HG02642 (cell line): Measurements from ENCODE around the gene CYP27C1.

Source experiments
- ATAC-seq: cut with Tn5 transposase; IDR thresholded peaks from one replicate; pipeline ENCODE4 v1.9.1; 2021; ENCODE audit warnings: mild to moderate bottlenecking; ENCODE audit not compliant: unreplicated experiment, poor library complexity

Gene CYP27C1

DNA sequence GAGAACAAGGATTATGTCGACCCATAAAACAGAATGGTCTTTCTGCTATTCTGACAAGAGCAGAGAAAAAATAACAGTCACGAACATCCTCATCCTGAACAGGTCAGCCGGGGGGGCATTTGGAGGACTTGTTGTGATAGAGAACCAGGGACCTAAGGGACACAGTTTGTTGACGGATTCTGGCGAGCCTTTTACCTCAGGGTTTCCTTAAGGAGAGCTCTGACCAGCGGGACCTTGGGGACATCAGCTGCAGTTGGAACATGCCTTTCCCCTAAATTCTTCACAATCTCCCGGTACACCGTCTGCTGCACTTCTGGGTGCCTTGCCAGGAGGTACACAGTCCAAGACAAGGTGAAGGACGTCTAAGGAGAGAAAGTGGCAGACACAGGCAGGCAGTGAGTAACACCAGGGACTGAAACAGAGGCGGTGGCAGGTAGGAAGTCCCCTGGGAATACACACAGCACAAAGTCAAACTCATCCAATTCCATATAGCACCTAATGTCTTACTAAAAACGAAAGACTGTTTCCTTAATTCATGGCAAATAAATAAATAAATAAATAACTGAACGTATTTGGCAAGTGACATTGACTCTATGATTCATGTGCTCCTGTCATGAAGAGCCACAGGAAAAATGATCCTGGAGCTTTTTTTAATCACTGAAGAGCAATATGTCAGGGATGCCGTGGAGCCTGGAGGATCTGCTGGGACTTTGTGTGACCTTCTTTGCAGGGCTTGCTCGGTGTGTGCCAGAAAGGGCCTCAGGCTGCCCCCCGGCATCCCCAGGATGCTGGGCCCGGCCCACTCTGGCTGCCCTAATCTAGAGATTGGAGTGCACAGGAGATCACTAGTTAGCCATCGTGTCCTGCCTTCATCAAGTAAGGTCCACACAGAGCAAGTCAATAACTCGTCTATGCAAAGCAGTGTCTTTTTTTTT, 24.7 kb downstream of the CYP27C1 start:
- ATAC-seq = no peak

DNA sequence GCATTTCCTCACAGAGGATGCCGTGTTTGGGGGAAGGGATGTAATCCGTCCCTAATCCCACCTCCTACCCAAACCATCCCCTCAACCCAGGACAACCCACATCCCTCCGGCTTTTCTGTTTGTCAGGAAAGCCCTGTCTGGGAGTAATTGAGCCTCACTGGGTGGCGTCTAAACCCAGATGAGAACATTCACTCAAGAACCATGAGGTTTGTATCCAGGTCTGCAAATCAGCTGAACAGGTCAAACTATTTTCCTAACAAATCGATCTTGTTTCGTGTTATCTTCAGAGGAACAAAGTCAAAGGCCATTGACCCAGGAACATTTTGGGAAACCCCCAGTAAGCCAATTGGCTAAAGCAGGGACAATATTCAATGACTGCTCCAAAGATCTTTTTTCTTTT, 25.7 kb downstream of the CYP27C1 start:
- no peak for ATAC-seq

DNA sequence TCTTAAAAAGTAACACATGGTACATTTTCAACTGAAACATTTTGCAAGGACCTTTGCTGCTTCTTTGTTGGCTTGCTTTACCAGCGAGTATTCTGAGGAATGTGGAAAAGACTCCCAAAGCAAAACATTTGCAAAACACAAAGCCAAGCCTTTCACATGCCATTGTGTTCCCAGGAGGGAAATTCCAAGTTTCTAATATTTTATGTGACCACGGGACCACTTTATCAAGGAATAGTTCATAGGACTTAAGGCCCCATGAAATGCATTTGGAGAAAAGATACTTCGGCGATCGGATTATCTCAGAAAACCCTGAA, 26.2 kb downstream of the CYP27C1 start:
- no peak for ATAC-seq

DNA sequence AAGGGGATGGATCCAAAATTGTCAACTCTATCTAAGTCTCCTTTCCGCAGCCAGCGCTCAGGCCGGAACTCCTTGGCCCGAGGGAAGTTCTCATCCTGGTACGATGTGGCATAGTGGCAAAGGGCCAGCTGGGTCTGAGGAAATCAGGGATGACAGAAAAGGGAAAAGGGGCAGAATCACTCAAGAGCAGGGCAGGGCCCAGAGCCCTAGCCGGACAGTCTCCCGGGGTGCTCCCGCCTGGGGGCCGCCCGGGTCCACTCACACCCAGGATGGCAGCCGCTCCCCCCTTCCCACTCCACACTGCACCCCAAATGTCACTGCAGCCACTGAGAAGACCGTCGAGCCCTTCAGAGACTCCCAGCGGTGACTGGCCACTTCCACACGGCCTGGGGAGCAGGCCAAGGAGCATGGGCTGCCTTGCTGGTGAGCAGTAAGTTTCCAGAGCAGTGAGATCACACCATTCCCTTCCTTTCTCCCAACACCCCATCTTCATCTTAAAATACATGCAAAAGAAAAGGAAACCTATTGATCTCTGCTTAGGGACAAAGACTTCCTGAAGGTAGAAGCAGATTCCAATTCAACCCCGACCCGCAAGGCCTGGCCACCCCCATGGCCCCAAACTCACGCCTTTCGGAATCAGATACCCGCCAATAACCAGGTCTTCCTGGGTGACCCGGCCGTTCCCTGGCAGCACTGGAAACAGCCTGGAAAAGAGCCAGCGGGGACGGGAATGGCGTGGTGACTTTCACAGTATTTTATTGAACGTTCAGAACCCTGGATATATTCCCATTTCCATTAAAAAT, 26.7 kb downstream of the CYP27C1 start:
- no peak for ATAC-seq

DNA sequence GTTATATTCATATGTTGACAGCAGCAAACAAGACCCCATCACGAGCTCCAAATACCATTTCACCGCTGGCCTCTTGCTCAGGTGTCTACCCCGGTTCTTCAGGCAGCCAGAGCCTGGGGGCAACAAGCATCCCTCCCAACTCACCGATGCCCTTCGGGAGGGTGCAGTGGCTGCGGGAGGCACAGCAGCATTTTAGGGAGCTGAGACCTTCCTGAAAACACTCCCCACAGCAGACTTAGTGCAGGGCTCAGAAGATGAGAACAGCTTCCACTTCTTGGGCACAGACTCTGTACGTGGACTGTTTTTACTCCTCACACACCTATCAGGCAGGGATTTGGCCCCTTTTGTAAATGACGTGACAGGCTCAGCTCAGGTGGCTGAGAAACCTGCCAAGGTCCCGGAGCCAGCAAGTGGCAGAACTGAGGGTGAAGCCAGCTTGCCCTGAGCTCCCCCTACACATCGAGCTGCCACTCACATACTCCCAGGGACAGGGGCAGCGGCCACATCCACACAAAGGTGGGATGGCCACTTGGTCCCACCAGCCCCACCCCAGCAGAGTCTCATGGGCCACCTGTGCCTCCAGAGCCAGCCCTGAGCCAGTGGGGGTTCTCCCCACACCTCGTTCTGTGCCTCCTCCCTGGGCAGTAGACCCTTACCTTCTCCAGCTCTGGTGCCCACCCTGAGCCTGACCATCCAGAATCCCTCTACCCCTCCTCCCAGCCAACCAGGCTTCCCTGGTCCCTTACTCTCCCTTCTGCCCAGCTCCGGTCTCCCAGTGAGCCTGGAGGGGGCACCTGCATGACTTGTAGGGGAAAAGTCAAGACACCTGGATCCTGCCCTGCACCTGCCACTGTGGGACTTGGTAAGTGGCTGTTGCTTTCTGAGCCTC, 28.5 kb downstream of the CYP27C1 start:
- no peak for ATAC-seq

DNA sequence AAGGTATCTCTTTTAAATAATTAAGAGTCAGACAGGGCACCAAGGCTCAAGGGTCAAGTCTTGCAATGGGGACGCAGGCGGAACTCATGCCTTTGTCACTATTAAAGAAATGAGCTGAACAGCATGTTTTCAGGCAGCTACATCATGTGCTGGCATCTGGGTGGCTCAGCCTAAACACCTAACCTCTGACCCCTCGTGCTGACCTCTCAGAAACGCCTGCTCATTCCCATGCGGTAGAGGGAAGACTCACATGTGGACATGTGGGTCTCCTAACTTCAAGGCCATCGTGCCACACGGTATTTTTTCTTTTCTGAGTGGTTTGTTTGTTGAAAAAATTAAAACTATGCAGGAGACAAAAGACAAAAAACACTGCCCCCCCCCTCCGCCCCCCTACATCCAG, 31.3 kb downstream of the CYP27C1 start:
- ATAC-seq = no peak

DNA sequence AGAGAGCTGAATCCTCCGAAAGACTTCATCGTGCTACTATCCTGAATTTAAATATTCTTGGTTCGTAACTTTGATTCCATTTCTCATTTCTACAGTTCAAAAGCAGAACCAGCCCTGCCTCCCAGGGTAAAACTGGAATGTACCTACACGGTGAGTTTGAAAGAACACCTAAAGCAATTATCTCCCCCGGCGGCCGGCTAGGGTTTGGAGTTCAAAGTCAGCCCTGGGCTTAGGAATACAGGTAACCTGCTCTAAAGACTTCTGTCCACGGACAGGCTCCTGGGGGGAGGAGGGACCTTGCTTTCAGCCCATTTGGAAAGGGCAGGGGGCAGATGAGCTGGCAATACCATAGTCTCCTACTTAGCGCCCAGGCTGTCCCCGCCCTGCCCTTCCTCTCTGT, 32.3 kb downstream of the CYP27C1 start:
- no peak for ATAC-seq

DNA sequence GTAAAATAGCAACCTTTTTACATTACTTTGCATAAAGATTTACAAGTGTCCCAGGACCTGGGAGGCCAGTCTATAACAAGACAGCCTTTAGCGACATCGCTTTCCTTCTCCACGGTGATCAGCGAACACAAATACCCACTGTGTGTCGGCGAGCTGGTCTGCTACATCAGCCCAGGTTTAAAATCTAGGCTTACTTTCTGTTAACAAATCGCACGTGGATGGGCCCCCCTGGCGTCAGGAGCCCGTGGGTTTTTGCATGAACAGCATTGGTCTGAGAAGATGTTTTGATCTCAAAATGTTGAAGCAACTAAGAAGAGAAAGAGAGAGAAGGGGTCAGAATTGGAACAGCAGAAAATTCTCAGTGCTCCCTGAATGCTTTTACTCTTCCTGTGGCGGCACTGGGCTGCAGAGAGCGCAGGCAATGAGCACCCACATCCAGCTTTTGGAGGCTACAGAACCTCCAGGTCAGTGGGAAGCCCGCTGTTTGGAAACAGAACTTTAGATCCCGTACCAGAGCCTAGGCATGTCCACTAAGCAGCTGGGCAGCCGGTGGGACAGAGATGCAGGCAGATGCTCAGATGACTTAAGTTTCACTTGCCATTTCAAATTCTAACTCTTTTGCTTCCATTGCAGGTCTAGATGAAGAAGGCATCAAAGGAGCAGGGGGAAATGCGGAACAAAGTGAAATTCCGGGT, 32.9 kb downstream of the CYP27C1 start:
- ATAC-seq = no peak

DNA sequence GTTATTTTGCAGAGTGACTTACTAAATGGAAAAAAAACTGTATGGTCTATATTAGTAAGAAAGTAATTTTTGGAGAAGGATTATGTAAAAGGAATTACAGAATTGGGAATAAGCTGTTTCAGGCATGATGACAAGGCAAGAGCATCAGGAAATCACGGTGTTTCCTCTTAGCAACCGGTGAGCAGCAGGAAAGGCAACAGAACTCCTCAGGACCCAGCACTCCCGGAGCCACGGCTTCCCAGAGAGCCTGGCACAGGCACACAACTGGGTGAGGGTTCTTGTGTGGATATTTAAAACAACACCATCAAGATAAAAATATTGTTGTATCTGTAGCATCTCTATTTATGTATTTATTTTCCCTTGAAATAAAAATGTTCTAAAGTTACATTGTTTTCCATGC, 34.4 kb downstream of the CYP27C1 start:
- no peak for ATAC-seq

DNA sequence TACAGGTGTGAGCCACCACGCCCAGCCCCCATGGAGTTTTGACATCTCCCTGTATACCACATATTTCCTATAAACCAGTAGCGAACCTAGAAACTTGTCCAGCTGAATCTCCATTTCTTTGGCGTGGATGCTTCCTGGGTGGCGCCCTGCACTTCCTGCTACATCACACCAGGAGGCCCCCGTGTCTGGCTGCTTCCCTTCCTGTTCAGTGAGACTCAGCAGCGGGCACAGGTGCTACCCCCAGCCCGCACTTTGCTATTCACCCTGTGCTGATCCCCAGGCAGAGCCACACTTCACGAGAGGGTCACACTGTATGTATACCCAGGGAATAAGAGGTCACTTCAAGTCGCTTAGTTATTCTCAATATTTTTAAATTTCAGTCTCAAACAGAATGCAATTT, 35.0 kb downstream of the CYP27C1 start:
- ATAC-seq = no peak

DNA sequence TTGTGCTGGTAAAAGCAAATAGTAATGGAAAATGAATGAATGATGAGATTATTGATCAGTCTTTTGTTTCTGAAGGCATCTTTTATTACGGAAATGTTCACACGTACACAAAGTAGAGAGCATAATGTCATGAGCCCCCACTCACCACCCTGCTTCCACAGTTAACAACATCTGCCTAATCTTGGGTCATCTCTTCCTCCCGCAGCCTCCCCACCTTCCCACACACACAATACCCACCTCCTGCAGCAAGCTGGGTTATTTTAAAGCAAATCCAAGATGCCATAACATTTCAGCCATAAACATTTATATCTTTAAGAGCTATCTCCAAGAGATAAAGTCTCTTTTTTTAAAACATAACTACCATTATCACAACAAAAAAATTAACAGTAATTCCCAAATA, 36.3 kb downstream of the CYP27C1 start:
- ATAC-seq = no peak

DNA sequence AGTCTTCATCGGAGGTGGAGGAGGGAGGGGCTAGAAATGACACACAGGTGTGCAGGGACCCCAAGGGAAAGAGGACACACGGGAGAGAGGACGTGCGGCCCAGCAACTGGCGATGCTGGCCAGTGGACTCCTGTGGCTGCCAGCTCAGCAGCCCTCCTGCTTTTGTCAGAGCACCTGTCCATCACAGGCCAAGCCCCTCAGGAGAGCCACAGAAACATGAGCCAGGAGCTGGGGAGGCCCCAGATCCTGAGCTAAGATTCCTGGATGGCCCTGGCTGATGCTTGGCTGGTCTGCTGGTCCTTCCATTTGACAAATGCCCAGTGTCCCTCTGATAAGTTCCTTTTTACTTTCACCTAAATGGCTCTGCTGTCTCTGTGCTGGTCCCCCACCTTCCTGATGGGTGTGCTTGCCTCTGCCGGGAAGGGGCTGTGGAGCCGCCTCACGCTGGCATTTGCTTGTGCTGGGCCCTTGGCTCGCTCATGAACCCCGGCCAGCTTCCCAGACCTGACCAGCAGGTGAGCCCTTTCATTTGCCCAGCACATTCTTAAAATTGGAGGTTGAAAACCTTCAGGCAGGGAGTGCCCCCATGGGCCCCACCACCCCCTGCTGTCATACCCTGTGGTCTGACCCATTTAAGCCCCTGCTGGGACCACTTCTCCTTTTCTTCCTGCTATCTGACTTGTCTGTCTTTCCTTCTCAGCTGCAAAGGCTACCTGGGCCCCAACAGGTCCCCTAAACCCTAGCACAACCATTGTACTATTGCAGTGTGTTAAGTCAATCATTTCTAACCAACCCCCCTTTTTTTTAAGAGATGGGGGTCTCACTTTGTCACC, 37.3 kb downstream of the CYP27C1 start:
- no peak for ATAC-seq

DNA sequence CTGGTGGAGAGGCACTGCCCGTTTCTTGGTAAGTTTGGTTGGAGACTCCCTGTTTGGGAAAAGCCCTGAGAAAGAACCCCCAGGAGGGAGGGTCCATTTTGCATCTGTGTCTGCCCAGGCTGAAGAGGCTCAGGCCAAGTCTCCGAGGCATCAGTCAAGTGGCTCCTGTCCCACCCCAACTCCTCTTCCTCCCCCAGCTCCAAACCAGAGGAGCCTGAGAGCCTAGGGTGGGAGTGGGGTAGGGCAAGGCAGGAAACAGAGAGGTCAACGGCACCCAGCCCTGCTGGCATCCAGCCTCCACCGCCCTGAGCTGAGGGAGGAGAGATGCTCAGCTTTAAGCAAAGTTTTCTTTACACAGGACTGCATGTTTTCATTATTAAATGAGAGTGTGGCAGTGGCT, 38.2 kb downstream of the CYP27C1 start:
- ATAC-seq = no peak

DNA sequence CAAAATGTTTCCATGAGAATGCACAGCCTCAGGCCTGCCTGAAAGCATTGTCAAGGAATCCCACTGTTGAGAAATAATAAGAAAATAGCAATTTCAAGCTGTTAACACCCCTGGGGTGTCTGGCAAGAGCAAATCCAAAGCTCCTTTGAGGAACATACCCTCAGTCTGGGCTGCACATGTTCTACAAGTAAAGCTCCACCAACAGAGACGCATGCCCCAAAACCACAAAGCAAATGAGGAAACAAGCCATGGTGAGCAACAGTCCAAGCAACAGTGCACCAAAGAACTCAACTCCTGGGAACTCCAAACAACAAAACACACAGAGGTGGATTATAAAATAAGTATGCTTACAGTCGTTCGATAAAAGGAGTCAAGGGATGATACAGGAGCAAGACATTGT, 40.3 kb downstream of the CYP27C1 start:
- no peak for ATAC-seq

DNA sequence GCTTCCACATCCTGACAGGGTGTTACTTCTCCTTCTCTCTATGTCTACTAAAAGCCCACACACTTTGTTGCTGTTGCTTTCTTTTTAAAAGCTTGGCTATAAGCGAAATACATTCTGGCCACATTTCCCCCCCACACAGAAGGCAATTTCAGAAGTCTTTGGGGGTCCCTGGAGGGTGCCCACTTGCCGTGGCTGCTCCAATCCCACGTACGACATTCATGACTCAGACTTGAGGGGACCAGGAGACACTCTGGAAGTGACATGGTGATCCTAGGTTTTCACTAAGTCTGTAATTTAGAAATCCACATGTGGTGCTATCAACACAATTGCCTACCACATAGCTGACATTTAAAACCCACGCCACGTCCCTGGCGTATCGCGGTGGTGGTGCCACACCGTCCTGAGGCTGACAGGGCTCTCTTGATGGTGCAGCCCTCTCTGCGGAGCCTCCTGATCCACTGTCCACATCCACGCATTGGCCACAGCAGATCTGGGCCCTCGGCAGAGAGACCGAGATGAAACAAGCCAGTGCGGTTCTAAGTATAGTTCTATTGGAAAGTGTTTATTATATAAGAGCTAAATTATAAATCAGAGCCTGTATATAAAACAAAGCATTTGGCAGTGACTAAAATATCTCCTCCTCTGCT, 42.4 kb downstream of the CYP27C1 start:
- no peak for ATAC-seq

DNA sequence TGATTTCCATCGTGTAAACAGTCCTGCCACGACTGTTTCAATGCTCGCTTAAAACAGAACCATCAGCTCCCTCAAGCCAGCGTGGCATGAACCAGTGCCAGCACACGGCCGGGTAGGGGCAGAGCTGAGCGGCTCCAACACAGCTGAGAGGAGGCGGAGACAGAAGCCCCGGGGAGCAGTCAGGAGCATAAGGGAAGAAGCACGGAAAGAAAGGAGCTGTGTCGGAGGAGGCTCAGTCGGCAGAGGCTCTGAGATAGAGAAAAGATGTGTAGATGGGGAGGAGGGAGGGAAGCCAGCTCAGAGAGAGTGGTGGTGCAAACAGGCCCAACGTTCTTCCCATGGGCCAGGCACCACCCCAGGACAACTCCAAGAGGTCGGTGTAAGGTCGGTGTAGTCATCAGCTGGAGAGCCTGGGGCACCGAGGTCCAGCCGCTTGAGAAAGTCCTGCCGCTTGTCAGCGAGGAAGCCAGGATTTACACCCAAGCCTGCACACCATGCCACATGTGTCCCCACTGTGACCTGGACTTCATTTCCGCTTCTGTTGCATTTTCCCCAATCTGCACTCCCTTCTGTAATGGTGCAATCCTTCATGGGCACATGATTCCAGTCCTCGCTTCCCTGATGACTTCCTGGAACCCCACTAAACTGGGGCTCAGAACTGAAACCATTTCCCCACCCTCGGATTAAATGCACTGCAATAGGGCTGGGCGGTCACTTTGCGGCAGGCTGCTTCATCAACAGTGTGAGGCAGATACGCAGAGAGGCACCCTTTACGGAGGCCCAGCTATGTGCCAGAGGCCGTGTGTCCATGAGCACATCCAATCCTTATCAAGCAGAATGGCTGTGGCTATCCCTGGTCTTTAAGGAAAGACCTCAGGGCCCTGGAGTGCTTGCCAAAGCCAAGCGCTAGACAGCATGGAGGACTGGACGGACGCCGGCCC, 43.5 kb downstream of the CYP27C1 start:
- ATAC-seq = no peak

DNA sequence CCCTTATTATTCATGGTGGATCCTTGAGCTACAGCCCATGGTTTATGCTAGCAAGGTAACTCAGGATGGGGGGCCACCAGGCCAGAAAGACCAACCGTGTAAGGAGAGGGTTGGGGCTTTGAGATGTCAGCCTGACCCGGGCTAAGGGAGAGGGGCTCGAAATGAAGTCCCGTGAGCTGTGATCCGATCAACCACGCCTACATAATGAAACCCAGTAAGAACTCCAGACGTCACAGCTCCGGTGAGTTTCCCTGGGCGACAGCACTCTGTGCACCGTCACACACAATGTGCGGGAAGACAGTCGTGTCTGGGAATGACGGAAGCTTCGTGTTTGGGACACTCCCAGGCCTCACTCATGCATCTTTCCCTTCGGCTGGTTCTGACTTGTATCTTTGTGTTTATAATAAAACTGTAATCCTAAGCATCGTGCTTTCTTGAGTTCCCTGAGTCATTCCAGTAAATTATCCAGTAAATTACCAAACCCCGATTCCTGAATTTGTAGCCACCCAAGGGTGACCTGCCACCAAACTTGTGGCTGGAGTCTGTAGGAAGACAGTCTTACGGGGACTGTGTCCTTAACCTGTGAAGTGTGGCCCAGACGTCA, 44.2 kb downstream of the CYP27C1 start:
- ATAC-seq = no peak
